ENCODE results near the gene LSMEM2. TPM values are rescaled to one million over a fixed set of nuclear protein-coding genes. Genes with fewer than 3 reads are reported as not detected.
"Not testable (repeated sequence)": the region's sequence is repeated elsewhere in the genome, so short reads cannot be mapped to it uniquely, and the experiment has no call there.

Gene LSMEM2
- total RNA-seq, 2 donors from 2014 or later, result not detected

DNA sequence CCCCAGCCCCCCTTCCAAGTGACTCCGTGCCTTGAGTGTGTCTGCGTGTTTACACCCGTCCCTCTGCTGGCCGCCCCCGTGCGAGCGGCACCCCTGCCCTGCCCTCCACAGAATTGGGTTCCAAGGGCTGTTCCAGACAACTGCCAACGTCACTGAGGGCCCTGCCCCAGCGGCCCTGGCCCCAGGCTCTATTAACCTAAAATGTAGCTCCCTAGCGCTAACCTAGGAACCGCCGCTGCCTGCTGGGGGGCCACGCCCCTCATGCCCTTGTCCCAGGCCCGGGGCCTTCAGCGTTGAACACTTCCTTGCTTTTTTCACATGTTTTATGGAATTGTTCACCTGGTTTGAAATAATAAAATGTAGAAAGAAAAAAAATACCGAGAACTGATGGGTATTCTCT, 19.9 kb upstream of the LSMEM2 start:
- Histone ChIP-seq H3K4me3 (no peak overlapping the region), H3K36me3 (peaks cover 35% of the 10 kb centered on the region), H3K27ac (peak overlapping the region; percentile 97 to 98), H3K9me3 (no peaks in the 10 kb centered on the region), H3K4me1 (ENCODE audit: control insufficient read depth in 1 of 2, low read depth in 2 of 2) (peaks cover 28 to 59% of the 10 kb centered on the region in 2 donors), H3K27me3 (replicated peaks; ENCODE audit: insufficient read depth) (no peaks in the 10 kb centered on the region)
- ATAC-seq (ENCODE audit: insufficient number of reproducible peaks, low FRiP score, low read depth) (no peak), DNase-seq (ENCODE audit: low spot score) (no peak)
- TF ChIP-seq, protein P1, sequence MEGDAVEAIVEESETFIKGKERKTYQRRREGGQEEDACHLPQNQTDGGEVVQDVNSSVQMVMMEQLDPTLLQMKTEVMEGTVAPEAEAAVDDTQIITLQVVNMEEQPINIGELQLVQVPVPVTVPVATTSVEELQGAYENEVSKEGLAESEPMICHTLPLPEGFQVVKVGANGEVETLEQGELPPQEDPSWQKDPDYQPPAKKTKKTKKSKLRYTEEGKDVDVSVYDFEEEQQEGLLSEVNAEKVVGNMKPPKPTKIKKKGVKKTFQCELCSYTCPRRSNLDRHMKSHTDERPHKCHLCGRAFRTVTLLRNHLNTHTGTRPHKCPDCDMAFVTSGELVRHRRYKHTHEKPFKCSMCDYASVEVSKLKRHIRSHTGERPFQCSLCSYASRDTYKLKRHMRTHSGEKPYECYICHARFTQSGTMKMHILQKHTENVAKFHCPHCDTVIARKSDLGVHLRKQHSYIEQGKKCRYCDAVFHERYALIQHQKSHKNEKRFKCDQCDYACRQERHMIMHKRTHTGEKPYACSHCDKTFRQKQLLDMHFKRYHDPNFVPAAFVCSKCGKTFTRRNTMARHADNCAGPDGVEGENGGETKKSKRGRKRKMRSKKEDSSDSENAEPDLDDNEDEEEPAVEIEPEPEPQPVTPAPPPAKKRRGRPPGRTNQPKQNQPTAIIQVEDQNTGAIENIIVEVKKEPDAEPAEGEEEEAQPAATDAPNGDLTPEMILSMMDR (IDR thresholded peaks at IDR 0.05), result no peak

GRCh38 chr3:50259432-50260026, 19.4 kb upstream of the LSMEM2 start:
- ATAC-seq (ENCODE audit: insufficient number of reproducible peaks, low FRiP score, low read depth), result no peak
- Histone ChIP-seq H3K27ac (peak overlapping the region; percentile 97 to 98), H3K36me3 (peaks cover 35% of the 10 kb centered on the region), H3K4me1 (ENCODE audit: control insufficient read depth in 1 of 2, low read depth in 2 of 2) (peaks cover 27 to 60% of the 10 kb centered on the region in 2 donors), H3K4me3 (peak overlapping the region; percentile 68), H3K9me3 (no peaks in the 10 kb centered on the region), H3K27me3 (replicated peaks; ENCODE audit: insufficient read depth) (no peaks in the 10 kb centered on the region)
- TF ChIP-seq, protein P1 (IDR thresholded peaks at IDR 0.05), result no peak
- no peak for DNase-seq (ENCODE audit: low spot score)

DNA sequence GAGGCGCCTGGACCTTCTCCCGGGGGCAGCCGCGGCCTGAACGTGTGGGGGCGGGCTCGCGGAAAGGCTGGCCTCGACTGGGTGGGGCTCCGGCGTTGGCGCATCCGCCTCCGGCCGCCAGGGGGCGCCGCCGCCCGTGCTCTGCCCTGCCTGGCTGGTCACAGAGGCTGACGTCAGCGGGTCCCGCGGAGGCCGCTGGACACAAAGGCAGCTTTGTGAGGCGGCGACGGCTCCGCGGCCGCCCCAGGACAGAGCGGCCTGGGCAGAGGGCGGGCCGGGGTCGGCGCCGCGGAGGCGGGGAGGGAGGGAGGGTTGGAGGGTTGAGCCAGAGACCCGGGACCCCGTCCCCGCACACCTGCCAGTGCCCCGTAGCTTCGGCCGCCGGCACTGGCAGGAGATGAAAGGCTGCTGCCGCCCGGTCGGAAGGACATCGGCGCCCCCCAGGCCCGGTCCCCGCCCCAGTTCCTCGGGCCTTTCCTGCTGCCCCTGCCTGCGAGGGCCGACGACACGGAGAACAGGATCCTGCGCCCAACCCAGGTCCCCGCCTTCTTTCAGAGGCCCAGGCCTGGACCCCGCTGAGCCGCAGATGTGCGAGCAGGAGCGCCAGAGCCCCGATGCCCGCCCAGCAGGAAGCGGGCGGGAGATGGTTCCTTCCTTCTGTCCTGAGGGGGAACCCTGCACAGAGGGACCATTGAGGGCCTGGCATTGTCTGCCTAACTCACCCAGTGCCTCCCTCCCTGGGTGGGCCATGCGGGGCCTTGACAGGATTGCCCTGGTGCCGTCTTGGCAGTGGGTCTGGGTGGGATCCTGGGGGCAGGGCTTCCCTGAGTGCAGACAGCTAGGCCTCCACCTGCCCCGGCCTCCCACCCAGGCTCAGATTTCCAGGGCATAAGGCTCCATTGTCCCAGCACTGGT, 18.6 kb upstream of the LSMEM2 start:
- Histone ChIP-seq H3K36me3 (peaks cover 34% of the 10 kb centered on the region), H3K4me3 (peak overlapping the region; percentile 68), H3K27ac (peak overlapping the region; percentile 97 to 98), H3K9me3 (no peaks in the 10 kb centered on the region), H3K27me3 (replicated peaks; ENCODE audit: insufficient read depth) (no peaks in the 10 kb centered on the region), H3K4me1 (ENCODE audit: control insufficient read depth in 1 of 2, low read depth in 2 of 2) (peaks cover 24 to 60% of the 10 kb centered on the region in 2 donors)
- TF ChIP-seq, protein P1 (IDR thresholded peaks at IDR 0.05), result peak; percentile 100
- peak; percentile 75 for DNase-seq (ENCODE audit: low spot score)
- peak; percentile 59 for ATAC-seq (ENCODE audit: insufficient number of reproducible peaks, low FRiP score, low read depth)

GRCh38 chr3:50260942-50261441, 17.9 kb upstream of the LSMEM2 start:
- Histone ChIP-seq H3K4me1 (ENCODE audit: control insufficient read depth in 1 of 2, low read depth in 2 of 2) (peaks cover 24 to 63% of the 10 kb centered on the region in 2 donors), H3K36me3 (peaks cover 30% of the 10 kb centered on the region), H3K27me3 (replicated peaks; ENCODE audit: insufficient read depth) (no peaks in the 10 kb centered on the region), H3K27ac (peak overlapping the region; percentile 97 to 98), H3K9me3 (no peaks in the 10 kb centered on the region), H3K4me3 (peak overlapping the region; percentile 68)
- TF ChIP-seq, protein P1 (IDR thresholded peaks at IDR 0.05), result no peak
- DNase-seq (ENCODE audit: low spot score) (no peak), ATAC-seq (ENCODE audit: insufficient number of reproducible peaks, low FRiP score, low read depth) (no peak)

DNA sequence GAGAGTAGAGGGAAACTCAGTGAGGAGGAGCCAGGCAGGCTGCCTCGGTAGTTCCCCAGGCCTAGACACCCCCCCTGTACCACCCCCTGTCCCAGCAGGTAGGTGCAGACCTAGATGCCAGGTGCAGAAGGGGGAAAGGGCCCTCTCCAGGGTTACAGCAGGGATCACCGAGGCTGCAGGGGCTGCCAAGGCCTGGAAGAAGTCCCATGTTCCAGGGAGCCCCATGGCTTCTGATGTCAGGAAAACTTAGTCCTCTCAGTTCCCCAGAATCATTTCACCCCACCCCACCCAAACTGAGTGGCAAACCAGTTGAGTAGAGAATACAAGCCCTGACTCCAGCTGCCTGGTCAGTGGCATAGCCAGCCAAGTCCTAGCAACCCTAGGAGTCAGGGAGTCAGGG, 17.4 kb upstream of the LSMEM2 start:
- DNase-seq (ENCODE audit: low spot score) (no peak), ATAC-seq (ENCODE audit: insufficient number of reproducible peaks, low FRiP score, low read depth) (no peak)
- H3K27me3 ChIP-seq (replicated peaks; ENCODE audit: insufficient read depth), result no peaks in the 10 kb centered on the region
- TF ChIP-seq, protein P1 (IDR thresholded peaks at IDR 0.05), result no peak
- H3K27ac ChIP-seq, result peak overlapping the region; percentile 97 to 98
- peaks cover 29 to 68% of the 10 kb centered on the region in 2 donors for H3K4me1 ChIP-seq (ENCODE audit: control insufficient read depth in 1 of 2, low read depth in 2 of 2)
- peaks cover 25% of the 10 kb centered on the region for H3K36me3 ChIP-seq
- no peaks in the 10 kb centered on the region for H3K9me3 ChIP-seq
- no peak overlapping the region for H3K4me3 ChIP-seq

DNA sequence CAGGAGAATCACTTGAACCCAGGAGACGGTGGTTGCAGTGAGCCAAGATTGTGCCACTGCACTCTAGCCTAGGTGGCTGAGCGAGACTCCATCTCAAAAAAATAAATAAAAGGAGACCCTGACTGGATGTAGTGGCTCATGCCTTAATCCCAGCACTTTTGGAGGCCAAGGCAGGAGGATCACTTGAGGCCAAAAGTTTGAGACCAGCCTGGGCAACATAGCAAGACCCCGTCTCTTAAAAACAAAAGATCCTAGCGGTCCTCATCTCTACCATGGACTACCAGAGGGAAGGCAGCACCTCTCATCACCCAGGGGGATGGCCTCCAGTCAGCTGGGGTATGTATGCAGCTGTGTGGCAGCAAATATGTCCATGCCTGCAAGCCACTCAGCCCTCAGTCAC, 16.7 kb upstream of the LSMEM2 start:
- not testable (repeated sequence) for H3K9me3 ChIP-seq; ATAC-seq (ENCODE audit: insufficient number of reproducible peaks, low FRiP score, low read depth); DNase-seq (ENCODE audit: low spot score)

More for the DNA sequence above, 16.7 kb upstream of the LSMEM2 start:
- Histone ChIP-seq H3K4me1 (ENCODE audit: control insufficient read depth in 1 of 2, low read depth in 2 of 2) (peaks cover 32 to 75% of the 10 kb centered on the region in 2 donors), H3K36me3 (peaks cover 18% of the 10 kb centered on the region), H3K27ac (peak overlapping the region; percentile 97 to 98)
- H3K27me3 ChIP-seq (replicated peaks; ENCODE audit: insufficient read depth); H3K4me3 ChIP-seq: not testable (repeated sequence)

Data from thoracic aorta (tissue), 2 donors.